GM18517 (cell line): Measurements from ENCODE around the gene DICER1.
"Not testable (repeated sequence)": the region's sequence is repeated elsewhere in the genome, so short reads cannot be mapped to it uniquely, and the experiment has no call there.

Experiments
- ATAC-seq: cut with Tn5 transposase; IDR thresholded peaks from one replicate; pipeline ENCODE4 v1.9.1; 2021; ENCODE audit warnings: mild to moderate bottlenecking, moderate library complexity; ENCODE audit not compliant: unreplicated experiment

The DICER1 gene

GRCh38 chr14:95150910-95151309, 6.4 kb downstream of the DICER1 start:
- no peak for ATAC-seq

GRCh38 chr14:95149441-95149840, 7.9 kb downstream of the DICER1 start:
- no peak for ATAC-seq

GRCh38 chr14:95147597-95147996, 9.7 kb downstream of the DICER1 start:
- ATAC-seq, result no peak

- no peak for ATAC-seq
These were observed 11.1 kb downstream of the DICER1 start for GRCh38 chr14:95146079-95146771.

GRCh38 chr14:95144849-95145248, 12.5 kb downstream of the DICER1 start:
- ATAC-seq, result no peak

- ATAC-seq, result no peak
These were observed 13.3 kb downstream of the DICER1 start for GRCh38 chr14:95143808-95144620.

GRCh38 chr14:95142208-95142607, 15.1 kb downstream of the DICER1 start:
- ATAC-seq, result no peak

GRCh38 chr14:95141684-95142083, 15.6 kb downstream of the DICER1 start:
- ATAC-seq, result no peak

- no peak for ATAC-seq
These were observed 17.1 kb downstream of the DICER1 start for GRCh38 chr14:95140060-95140858.

GRCh38 chr14:95138876-95139275, 18.5 kb downstream of the DICER1 start:
- no peak for ATAC-seq

- not testable (repeated sequence) for ATAC-seq
These were observed 18.9 kb downstream of the DICER1 start for GRCh38 chr14:95138455-95138854.

GRCh38 chr14:95137804-95138167, 19.5 kb downstream of the DICER1 start:
- ATAC-seq, result no peak

- ATAC-seq, result no peak
These were observed 20.0 kb downstream of the DICER1 start for GRCh38 chr14:95137164-95137803.

GRCh38 chr14:95136631-95137030, 20.7 kb downstream of the DICER1 start:
- no peak for ATAC-seq

- ATAC-seq, result no peak
These were observed 22.9 kb downstream of the DICER1 start for GRCh38 chr14:95134304-95134933.

- no peak for ATAC-seq
These were observed 24.0 kb downstream of the DICER1 start for GRCh38 chr14:95133282-95133681.

GRCh38 chr14:95132760-95133159, 24.6 kb downstream of the DICER1 start:
- ATAC-seq, result no peak

- no peak for ATAC-seq
These were observed 26.8 kb downstream of the DICER1 start for GRCh38 chr14:95130549-95130948.

GRCh38 chr14:95128140-95128539, 29.2 kb downstream of the DICER1 start:
- ATAC-seq, result no peak

- no peak for ATAC-seq
These were observed 29.8 kb downstream of the DICER1 start for GRCh38 chr14:95127531-95127911.
